Testis (tissue), 2 donors: Measurements from ENCODE around the gene CEACAM19.

Experiments used
- POLR2A ChIP-seq: fragments of 450-650 bp; IDR thresholded peaks from one replicate; pipeline ENCODE4 v1.6.1; 2017; ENCODE audit warnings: antibody characterized with exemption, mild to moderate bottlenecking, moderate library complexity
- TF ChIP-seq, protein P1 (sequence below), 3 experiments: fragments of 450-650 bp in 2 of 3; fragments of 200-600 bp in 1 of 3; sonication (generic) in 1 of 3; IDR thresholded peaks; one replicate each; pipeline ENCODE4 v1.5.1; 2016 to 2019; ENCODE audit warnings: antibody characterized with exemption in 3 of 3, mild to moderate bottlenecking in 2 of 3, moderate library complexity in 1 of 3

DNA sequence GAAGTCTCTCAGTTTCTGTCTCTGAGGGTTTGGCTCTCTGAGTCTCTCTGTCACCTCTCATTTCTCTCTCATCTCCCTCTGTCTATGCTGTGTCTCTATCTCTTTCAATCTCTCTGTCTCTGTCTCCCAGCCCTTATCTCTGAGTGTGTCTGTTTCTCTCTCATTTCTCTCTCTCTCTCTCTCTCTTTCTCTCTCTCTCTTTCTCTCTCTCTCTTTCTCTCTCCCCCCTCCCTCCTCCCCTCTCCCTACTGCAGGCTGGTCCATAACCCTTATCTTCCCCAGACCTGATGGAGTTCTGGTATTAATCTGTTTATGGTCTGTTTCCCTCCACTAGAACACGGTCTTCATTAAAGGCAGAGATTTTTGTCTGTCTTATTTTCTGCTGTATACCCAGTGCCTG, 28.9 kb upstream of the CEACAM19 start:
- TF ChIP-seq, protein P1, sequence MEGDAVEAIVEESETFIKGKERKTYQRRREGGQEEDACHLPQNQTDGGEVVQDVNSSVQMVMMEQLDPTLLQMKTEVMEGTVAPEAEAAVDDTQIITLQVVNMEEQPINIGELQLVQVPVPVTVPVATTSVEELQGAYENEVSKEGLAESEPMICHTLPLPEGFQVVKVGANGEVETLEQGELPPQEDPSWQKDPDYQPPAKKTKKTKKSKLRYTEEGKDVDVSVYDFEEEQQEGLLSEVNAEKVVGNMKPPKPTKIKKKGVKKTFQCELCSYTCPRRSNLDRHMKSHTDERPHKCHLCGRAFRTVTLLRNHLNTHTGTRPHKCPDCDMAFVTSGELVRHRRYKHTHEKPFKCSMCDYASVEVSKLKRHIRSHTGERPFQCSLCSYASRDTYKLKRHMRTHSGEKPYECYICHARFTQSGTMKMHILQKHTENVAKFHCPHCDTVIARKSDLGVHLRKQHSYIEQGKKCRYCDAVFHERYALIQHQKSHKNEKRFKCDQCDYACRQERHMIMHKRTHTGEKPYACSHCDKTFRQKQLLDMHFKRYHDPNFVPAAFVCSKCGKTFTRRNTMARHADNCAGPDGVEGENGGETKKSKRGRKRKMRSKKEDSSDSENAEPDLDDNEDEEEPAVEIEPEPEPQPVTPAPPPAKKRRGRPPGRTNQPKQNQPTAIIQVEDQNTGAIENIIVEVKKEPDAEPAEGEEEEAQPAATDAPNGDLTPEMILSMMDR (IDR thresholded peaks at IDR 0.05), result no peak
- no peak for TF ChIP-seq POLR2A
